ENCODE data around the gene SEPTIN12.

- TF ChIP-seq, protein P1, sequence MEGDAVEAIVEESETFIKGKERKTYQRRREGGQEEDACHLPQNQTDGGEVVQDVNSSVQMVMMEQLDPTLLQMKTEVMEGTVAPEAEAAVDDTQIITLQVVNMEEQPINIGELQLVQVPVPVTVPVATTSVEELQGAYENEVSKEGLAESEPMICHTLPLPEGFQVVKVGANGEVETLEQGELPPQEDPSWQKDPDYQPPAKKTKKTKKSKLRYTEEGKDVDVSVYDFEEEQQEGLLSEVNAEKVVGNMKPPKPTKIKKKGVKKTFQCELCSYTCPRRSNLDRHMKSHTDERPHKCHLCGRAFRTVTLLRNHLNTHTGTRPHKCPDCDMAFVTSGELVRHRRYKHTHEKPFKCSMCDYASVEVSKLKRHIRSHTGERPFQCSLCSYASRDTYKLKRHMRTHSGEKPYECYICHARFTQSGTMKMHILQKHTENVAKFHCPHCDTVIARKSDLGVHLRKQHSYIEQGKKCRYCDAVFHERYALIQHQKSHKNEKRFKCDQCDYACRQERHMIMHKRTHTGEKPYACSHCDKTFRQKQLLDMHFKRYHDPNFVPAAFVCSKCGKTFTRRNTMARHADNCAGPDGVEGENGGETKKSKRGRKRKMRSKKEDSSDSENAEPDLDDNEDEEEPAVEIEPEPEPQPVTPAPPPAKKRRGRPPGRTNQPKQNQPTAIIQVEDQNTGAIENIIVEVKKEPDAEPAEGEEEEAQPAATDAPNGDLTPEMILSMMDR (IDR thresholded peaks at IDR 0.05; ENCODE audit: extremely low read depth in 1 of 2, insufficient read depth in 1 of 2, low read depth in 1 of 2, low read length in 2 of 2) = no peak
- TF ChIP-seq MAX (IDR thresholded peaks at IDR 0.05; ENCODE audit: insufficient read depth, insufficient read length) (no peak), EZH2 (IDR thresholded peaks at IDR 0.05; ENCODE audit: borderline replicate concordance, low read depth, low read length, severe bottlenecking) (no peak), POLR2AphosphoS5 (IDR thresholded peaks at IDR 0.05; ENCODE audit: insufficient read depth, low read depth, low read length) (no peak)
Observed at GRCh38 chr16:4826980-4827379, 38.8 kb upstream of the SEPTIN12 start.

All from endothelial cell of umbilical vein (primary cell).